ENCODE results near the gene YIPF4. TPM values are rescaled to one million over a fixed set of nuclear protein-coding genes. Genes with fewer than 3 reads are reported as not detected.
"Not testable (repeated sequence)": the region's sequence is repeated elsewhere in the genome, so short reads cannot be mapped to it uniquely, and the experiment has no call there.

The YIPF4 gene
- total and polyA plus RNA-seq, 2 of the 8 experiments (the other 6 are each of a cell fraction or from before 2014, with no cell fraction given): 2.9 to 21.4 TPM

DNA sequence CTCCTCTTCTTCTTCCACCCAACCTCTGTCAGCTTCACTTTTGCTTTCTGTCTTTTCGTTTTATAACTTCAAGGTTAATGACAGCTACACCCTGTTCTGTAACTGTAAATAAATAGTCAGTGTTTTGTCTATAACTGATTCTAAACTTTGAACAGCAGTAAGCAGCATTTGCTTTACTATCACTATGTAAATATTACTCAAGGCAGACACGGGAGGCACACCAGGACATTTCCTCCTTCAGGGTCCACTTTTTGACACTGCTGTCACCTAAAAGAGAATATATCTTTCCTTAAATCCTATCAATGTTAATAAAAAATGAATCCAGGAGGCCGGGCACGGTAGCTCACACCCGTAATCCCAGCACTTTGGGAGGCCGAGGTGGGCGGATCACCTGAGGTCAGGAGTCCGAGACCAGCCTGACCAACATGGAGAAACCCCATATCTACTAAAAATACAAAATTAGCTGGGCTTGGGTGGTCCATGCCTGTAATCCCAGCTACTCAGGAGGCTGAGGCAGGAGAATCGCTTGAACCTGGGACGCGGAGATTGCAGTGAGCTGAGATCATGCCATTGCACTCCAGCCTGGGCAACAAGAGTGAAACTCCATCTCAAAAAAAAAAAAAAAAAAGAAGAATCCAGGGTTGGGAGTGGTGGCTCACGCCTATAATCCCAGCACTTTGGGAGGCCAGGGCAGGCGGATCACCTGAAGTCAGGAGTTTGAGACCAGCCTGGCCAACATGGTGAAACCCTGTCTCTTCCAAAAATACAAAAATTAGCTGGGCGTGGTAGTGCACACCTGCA, 51.7 kb downstream of the YIPF4 start:
- H3K79me2 ChIP-seq (ENCODE audit: control insufficient read depth in 1 of 2, insufficient read depth in 2 of 2, low read length in 2 of 2); H2BK120ac ChIP-seq (replicated peaks; ENCODE audit: low read depth, low read length); H2AK5ac ChIP-seq (ENCODE audit: low read depth, low read length); H2BK15ac ChIP-seq (ENCODE audit: low read length); H3K14ac ChIP-seq (ENCODE audit: insufficient read length); H3K27ac ChIP-seq (ENCODE audit: low read depth, low read length); H3K79me1 ChIP-seq (ENCODE audit: low read depth, low read length); POLR2A ChIA-PET (ENCODE audit: partially characterized antibody); H3K23me2 ChIP-seq (ENCODE audit: low read depth, low read length); H4K20me1 ChIP-seq (replicated peaks in 1 of 2; ENCODE audit: control insufficient read depth in 1 of 2, insufficient read depth in 2 of 2, low read length in 2 of 2); H3K4me2 ChIP-seq (ENCODE audit: insufficient read depth in 1 of 2, low read depth in 2 of 2, low read length in 2 of 2); H3K23ac ChIP-seq (ENCODE audit: insufficient read length); H3K4me1 ChIP-seq (replicated peaks in 1 of 4; ENCODE audit: control insufficient read depth in 3 of 4, insufficient read depth in 4 of 4, low read length in 3 of 4); H3K4ac ChIP-seq (replicated peaks; ENCODE audit: insufficient read length, low read depth, low read length); H3K9me3 ChIP-seq (ENCODE audit: insufficient read depth in 2 of 2, low read depth in 1 of 2, low read length in 1 of 2); DNase-seq (ENCODE audit: low read depth in 1 of 2, low spot score in 2 of 2); H4K91ac ChIP-seq (replicated peaks; ENCODE audit: insufficient read length, low read length); H3K36me3 ChIP-seq (ENCODE audit: control insufficient read depth in 2 of 4, insufficient read depth in 4 of 4, low read length in 3 of 4); H3K27me3 ChIP-seq (replicated peaks in 1 of 4; ENCODE audit: control insufficient read depth in 3 of 4, extremely low read depth in 1 of 4, insufficient read depth in 3 of 4, low read length in 3 of 4); H2BK20ac ChIP-seq (ENCODE audit: low read length); H2AFZ ChIP-seq (ENCODE audit: low read length); H3K4me3 ChIP-seq (ENCODE audit: extremely low read depth in 1 of 4, insufficient read depth in 2 of 4, low read depth in 3 of 4, low read length in 4 of 4); H3K18ac ChIP-seq (ENCODE audit: extremely low read depth, low read length); FAIRE-seq; H4K5ac ChIP-seq (ENCODE audit: insufficient read length, low read depth, low read length); H3K9ac ChIP-seq (replicated peaks in 1 of 4; ENCODE audit: extremely low read depth in 1 of 4, low read depth in 3 of 4, low read length in 3 of 4); H2BK5ac ChIP-seq (ENCODE audit: low read depth, low read length); H2BK12ac ChIP-seq (ENCODE audit: low read depth, low read length); H4K8ac ChIP-seq (ENCODE audit: extremely low read depth, insufficient read depth, low read length); H3K56ac ChIP-seq (replicated peaks; ENCODE audit: insufficient read length, low read depth, low read length): not testable (repeated sequence)
- 86% methylated on average over 14 of the region's 14 CpGs; no CpG with 5 or more reads in 1 of the 2 experiments for WGBS, 2 experiments (ENCODE audit: extremely low coverage in 1 of 2, insufficient coverage in 1 of 2, insufficient read length in 1 of 2, insufficient replicate concordance in 2 of 2, low coverage in 1 of 2, low lambda C conversion rate in 2 of 2, missing lambda C conversion rate in 1 of 2)
- CTCF ChIA-PET (ENCODE audit: partially characterized antibody): interaction anchor here (1.0 kb wide), 1 partner anchor 12 kb away, joined by 4 read pairs; no protein-coding TSS in a partner anchor

Measured in H1 (cell line).